T-helper 1 cell treated with Interleukin-12 subunit alpha and Interleukin-12 subunit beta and Interleukin-4 antibody, amounts not matched to agents 30 ng/mL and 1 ng/mL, for 36 hours (primary cell): ENCODE results near the gene PAAF1. TPM values are rescaled to one million over a fixed set of nuclear protein-coding genes. Genes with fewer than 3 reads are reported as not detected.

Source experiments
- intact Hi-C: fragments of 100-400 bp; cut with micrococcal nuclease; formaldehyde crosslinking; loops from one replicate; pipeline ENCODE4 v1.15.1; 2024
- total RNA-seq: library from RNA; stranded (reverse); gene quantifications from 2 replicates; pipeline ENCODE4 v1.2.3, GENCODE V29; 2022

Gene PAAF1
- 19.2 and 19.9 TPM in 2 replicates for total RNA-seq

DNA sequence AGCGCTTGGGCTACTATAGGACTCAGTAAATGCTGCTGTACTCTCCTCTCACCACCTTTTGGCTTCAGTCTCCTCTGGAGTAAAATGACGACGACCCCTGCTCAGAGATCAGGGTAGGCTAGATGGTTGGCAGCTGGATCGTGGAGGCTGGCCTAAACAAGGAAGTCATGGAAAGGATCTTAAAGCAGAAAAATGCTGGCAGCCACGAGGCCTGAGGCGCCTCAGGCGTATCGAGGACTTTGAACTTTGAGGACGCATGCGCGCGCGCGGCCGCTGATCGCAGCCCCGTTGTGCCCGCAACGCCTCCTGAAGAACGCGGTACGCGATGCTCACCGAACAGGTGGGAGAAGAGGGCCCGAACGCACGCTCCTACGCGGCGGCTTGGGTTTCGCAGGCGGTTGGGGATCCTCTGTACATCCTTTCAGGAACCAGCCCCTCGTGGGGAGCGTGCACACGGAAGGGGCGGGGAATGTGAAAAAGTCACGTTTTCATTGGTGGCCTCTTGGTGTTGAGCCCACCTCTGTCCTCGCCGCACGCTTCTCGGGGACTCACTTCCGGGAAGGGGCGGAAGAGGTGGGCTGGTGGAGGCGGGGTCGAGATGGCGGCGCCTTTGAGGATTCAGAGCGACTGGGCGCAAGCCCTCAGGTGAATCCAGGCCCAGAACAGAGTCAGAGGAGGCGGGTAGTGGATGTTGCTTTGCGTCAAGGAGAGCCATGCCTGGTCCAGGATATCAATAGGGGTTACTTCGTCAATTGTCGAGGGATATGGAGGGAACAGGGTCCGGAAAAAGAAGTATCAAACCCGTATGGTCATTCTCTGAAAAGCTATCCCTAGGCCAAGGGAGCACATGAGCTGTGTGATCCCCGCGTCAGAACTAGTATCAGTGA lies at the start of gene PAAF1, which contains the start of gene COA4:
Gene PAAF1, plus strand, starts transcription at position 576 of the 887 bp plus-strand sequence. Its CDS starts 23 bp downstream, at position 599.
Gene COA4, minus strand, starts transcription at position 423 of the 887 bp plus-strand sequence. CDS start 3,468 bp downstream, outside the sequence.
- intact Hi-C loops: loop anchor here (1.0 to 10.0 kb wide), 12 partner anchors 88 to 1152 kb away; partner anchors contain the start of genes C2CD3, FAM168A, LIPT2 and PGM2L1

DNA sequence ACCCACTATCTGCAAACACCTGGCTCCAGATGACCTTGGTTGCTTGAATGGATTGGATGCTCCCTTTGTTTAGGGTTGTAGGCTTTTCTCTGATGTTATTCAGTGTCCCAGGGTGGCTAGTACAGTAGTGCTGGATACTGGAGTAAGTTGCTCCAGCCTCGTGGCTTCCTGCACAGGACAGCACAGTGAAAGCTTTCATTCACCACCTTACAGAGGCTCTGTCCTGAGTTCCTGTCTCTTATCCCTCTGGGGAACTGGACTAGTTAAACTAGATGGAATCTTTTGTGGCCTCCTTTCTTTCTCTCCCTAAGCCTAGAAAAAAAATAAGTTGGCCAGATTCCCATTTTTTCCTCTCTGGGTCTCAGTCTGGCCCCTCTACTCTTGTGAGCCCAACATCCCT lies 46.5 kb upstream of the PAAF1 start:
- intact Hi-C loops: no loop called here

GRCh38 chr11:73833067-73833466 lies 43.7 kb upstream of the PAAF1 start:
- intact Hi-C loops: no loop called here

DNA sequence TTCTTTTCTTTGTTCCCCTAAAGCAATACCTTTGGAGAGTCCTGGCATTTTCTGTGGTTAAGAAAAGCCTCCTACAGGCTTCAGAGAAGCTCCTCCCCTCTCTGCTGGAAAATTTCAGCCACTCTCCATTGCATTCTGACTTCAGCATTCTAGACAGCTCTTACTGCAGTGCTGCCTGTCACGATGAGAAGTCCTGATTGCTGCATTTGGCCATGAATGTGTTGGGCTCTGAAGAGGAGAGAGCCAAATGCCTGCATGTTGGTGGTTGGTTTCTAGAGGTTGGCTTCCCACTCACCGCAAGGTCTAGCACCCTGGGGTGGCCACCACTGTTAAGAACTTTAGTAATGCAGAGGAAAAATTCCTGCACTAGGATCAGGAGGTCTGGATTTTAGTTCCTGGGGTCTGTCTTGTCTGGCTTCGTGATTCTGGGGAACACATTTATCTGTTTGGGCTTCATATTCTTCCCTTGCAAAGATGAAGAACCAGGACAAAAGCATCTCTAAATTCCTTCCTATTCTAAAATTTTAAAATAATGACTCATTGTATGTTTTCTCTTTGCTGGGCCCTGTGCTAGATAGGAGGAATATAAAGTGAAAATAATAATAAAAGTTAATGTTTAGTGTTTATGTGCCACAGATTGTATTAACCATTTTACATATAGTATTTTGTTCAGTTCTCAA lies 38.2 kb upstream of the PAAF1 start:
- intact Hi-C loops: no loop called here

DNA sequence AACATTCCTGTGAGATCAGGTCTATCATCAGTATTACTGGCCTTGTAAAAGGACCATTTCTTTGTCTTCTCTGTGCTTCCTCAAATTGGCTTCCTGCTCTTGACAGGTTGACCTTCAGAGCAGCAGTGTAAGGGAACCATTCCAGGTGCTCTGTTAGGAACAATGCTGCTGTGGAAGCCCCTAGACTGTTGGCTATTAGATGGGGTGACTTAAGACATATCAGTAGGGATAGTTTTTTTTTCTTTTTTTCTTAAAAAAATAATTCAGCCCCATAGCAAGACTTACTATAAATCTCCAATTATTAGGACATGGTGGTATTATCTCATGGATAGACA lies 37.7 kb upstream of the PAAF1 start:
- intact Hi-C loops: no loop called here

- intact Hi-C loops: no loop called here
These were observed 25.6 kb upstream of the PAAF1 start for GRCh38 chr11:73851046-73851764.

GRCh38 chr11:73852049-73852448 lies 24.8 kb upstream of the PAAF1 start:
- intact Hi-C loops: no loop called here

- intact Hi-C loops: no loop called here
These were observed 22.1 kb upstream of the PAAF1 start for GRCh38 chr11:73854680-73855079.

GRCh38 chr11:73856031-73856567 lies 20.7 kb upstream of the PAAF1 start:
- intact Hi-C loops: no loop called here

GRCh38 chr11:73859671-73860070 lies 17.1 kb upstream of the PAAF1 start:
- intact Hi-C loops: no loop called here

DNA sequence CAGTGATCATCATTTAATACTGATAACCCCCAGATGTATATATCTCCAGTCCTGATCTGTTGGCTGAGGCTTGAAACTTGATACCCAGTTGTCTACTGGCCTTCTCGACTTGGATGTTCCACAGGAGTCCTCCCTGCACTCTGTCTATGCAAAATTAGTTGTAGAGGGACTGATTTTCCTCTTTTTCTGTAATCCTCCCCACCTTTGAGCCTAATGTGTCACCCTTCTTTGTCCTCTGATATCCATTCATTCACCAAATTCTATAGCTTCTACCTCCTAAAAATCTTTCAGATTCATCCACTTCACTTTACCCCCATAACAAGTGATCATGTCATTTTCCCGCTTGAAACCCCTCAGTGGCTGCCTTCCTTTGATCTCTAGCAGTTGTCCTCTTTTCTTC lies 16.6 kb upstream of the PAAF1 start:
- intact Hi-C loops: no loop called here

DNA sequence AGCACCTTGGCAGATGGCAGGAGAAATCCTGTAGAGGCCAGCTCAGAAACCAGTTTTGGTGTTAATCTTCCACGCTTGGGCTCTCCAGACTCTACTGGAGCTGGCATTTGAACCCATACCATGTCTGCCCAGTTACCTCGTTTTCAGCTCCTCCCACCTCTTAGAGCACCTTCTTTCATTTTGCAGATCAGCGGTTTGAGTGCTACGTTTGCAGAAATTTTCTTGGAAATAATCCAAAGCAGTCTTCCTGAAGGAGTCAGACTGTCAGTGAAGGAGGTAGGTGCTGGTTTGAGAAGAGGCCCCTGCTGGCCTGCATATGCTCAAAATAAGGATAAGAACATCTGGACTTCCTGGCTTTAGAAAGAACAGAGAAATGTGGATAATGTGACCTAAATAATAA lies 13.8 kb upstream of the PAAF1 start:
- intact Hi-C loops: no loop called here

GRCh38 chr11:73866095-73866579 lies 10.7 kb upstream of the PAAF1 start:
- intact Hi-C loops: no loop called here

DNA sequence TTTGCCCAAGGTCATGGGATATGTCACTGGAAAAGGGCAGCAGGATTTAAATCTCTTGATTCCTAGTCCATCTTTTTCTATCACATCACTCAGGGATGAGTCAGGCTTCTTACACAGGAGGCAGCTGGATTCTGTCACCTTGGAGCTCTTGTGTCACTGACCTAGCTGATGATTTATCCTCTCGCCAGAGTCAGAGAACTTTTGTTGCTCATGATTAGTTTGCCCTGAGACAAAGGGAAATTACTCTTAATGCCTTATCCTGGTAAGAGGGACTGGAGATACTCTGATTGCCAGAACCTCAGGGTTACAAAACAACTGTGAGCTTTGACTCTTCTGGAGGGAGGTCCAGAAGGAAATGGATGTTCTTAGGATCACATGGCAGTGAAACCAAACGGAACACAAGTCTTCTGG lies 10.2 kb upstream of the PAAF1 start:
- intact Hi-C loops: no loop called here

- intact Hi-C loops: no loop called here
These were observed 7.4 kb upstream of the PAAF1 start for GRCh38 chr11:73869332-73869949.

DNA sequence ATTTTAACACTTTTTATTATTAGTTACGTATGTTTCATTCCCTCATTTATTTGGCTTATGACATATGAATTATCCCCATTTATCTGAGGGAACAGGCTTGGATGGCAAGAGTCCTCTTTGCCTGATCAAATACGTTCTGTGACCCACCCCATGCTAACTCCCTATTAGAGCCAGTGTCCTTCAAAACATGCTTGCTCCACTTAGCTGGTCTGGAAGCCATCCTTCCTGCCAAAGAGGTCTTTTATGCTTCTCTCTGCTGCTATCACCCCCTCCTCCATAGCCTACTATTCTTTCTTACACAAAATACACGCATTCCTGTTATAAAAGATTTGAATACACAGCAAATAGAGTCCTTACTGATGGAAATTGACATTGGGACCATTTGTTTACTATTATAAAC lies 6.5 kb upstream of the PAAF1 start:
- intact Hi-C loops: loop anchor here (10.0 kb wide), 2 partner anchors 495 to 1145 kb away; partner anchors contain the start of gene RELT

GRCh38 chr11:73872749-73873357 lies 3.9 kb upstream of the PAAF1 start:
- intact Hi-C loops: loop anchor here (10.0 kb wide), 2 partner anchors 498 to 1148 kb away; partner anchors contain the start of gene RELT

DNA sequence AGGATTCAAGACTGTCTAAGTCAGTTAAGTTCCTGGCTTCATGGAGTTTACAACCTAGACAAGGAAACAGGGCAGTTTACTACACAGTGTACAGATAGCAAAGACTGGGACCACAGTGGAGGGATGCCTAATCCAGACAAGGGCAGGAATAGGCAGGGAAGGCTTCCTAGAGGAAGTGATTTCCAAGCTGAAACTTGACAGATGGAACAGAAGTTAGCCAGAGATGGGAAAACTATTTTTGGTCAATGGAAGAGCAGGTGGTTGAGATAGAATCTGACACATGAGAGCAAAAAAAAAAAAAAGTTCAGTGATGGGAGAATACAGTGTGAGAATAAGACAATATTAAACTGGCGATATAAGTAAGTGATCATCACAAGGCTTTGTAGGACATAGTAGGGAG lies 1.4 kb upstream of the PAAF1 start:
- intact Hi-C loops: loop anchor here (10.0 kb wide), 2 partner anchors 501 to 1151 kb away; partner anchors contain the start of gene RELT

- intact Hi-C loops: loop anchor here (1.0 to 10.0 kb wide), 10 partner anchors 88 to 1151 kb away; partner anchors contain the start of genes C2CD3, LIPT2, PGM2L1 and POLD3
These were observed 959 bp upstream of the PAAF1 start for GRCh38 chr11:73875840-73876239.

GRCh38 chr11:73878771-73879170 lies 2.0 kb downstream of the PAAF1 start:
- intact Hi-C loops: loop anchor here (10.0 kb wide), 2 partner anchors 504 to 1154 kb away; partner anchors contain the start of gene RELT
